HEK293 (cell line): ENCODE data around the gene RPL35A.

Source experiments
- CTCF ChIP-seq: fragments of 450-650 bp; formaldehyde crosslinking; IDR thresholded peaks from 2 replicates; pipeline ENCODE4 v1.5.1; 2016; ENCODE audit warnings: missing biosample characterization, missing genetic modification characterization
- SP2 ChIP-seq: fragments of 450-650 bp; formaldehyde crosslinking; IDR thresholded peaks from 2 replicates; pipeline ENCODE4 v1.5.1; 2016; ENCODE audit warnings: missing biosample characterization, missing genetic modification characterization
- TRIM28 ChIP-seq: IDR thresholded peaks from 2 replicates; pipeline ENCODE4 v1.6.1; 2011; ENCODE audit warnings: low read length, control low read depth, borderline replicate concordance
- ZBTB48 ChIP-seq: fragments of 450-650 bp; formaldehyde crosslinking; IDR thresholded peaks from 2 replicates; pipeline ENCODE4 v1.5.1; 2016; ENCODE audit warnings: missing biosample characterization, missing genetic modification characterization
- ZEB2 ChIP-seq: fragments of 450-650 bp; formaldehyde crosslinking; IDR thresholded peaks from 2 replicates; pipeline ENCODE4 v1.5.1; 2016; ENCODE audit warnings: missing biosample characterization, missing genetic modification characterization
- ZNF324 ChIP-seq: fragments of 450-650 bp; formaldehyde crosslinking; IDR thresholded peaks from 2 replicates; pipeline ENCODE4 v1.5.1; 2016; ENCODE audit warnings: missing biosample characterization, missing genetic modification characterization
- ZNF792 ChIP-seq: fragments of 450-650 bp; formaldehyde crosslinking; IDR thresholded peaks from 2 replicates; pipeline ENCODE4 v1.5.1; 2016; ENCODE audit warnings: missing biosample characterization, missing genetic modification characterization

GRCh38 chr3:197961582-197961945 lies 11.6 kb downstream of the RPL35A start:
- no peak for TF ChIP-seq CTCF
- TF ChIP-seq ZBTB48: no peak
- no peak for TF ChIP-seq SP2 (tag by site-specific recombination)
- TF ChIP-seq ZEB2 (tag by site-specific recombination): no peak
- TF ChIP-seq TRIM28: no peak
- no peak for TF ChIP-seq ZNF792
- no peak for TF ChIP-seq ZNF324 (tag by site-specific recombination)
